ENCODE results near the gene PODXL2. TPM values are rescaled to one million over a fixed set of nuclear protein-coding genes. Genes with fewer than 3 reads are reported as not detected.
A peak's percentile ranks its signal among the peaks of the same experiment; 100 is the strongest.

Gene PODXL2
- total RNA-seq, 2 donors from 2014 or later: 4.8 to 5.5 TPM

DNA sequence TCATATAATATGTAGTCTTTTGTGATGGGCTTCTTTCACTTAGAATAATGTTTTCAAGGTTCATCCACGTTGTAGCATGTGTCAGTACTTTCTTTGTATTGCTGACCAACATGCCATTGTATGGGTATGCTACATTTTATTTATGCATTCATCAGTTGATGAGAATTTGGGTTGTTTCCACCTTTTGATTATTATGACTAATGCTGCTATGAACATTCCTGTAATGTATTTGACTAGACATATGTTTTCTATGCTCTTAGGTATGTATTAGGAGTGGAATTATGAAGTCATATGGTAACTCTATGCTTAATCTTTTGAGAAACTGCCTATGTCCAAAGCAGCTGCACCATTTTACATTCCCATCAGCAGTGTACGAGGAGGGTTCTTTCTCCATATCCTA lies 3.2 kb upstream of the PODXL2 start:
- no peak overlapping the region for H3K4me3 Mint-ChIP-seq
- peaks cover 13% of the 10 kb centered on the region for H3K27me3 Mint-ChIP-seq
- H3K27ac Mint-ChIP-seq: no peak overlapping the region
- H3K36me3 Mint-ChIP-seq (ENCODE audit: low read depth): peaks cover 6% of the 10 kb centered on the region
- DNase-seq (no peak), ATAC-seq (no peak)
- H3K4me1 Mint-ChIP-seq: peaks cover 31% of the 10 kb centered on the region
- H3K9me3 ChIP-seq (ENCODE audit: control insufficient read depth, low read length, poor library complexity, severe bottlenecking): no peaks in the 10 kb centered on the region

DNA sequence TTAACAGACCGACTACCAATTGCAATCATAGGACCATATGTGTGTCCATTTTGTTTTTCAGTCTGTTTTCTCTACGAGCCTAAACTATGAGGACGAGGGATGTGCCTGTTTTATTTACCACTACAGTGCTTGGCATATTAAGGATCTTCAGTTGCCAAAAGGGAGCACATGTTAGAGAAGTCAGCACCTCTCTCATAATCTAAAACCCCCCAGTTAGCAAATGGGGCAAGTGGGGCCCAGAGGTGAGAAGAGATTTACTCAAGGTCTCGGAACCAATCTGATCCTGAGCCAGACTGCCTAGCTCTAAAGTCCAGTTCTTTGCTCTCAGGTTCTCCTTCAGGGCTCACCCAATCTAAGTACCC lies 578 bp upstream of the PODXL2 start:
- H3K4me1 Mint-ChIP-seq: peaks cover 37% of the 10 kb centered on the region
- DNase-seq (no peak), ATAC-seq (no peak)
- H3K36me3 Mint-ChIP-seq (ENCODE audit: low read depth): peaks cover 6% of the 10 kb centered on the region
- H3K27me3 Mint-ChIP-seq: peaks cover 28% of the 10 kb centered on the region
- H3K4me3 Mint-ChIP-seq: peak overlapping the region; percentile 90
- H3K9me3 ChIP-seq (ENCODE audit: control insufficient read depth, low read length, poor library complexity, severe bottlenecking): no peaks in the 10 kb centered on the region
- H3K27ac Mint-ChIP-seq: no peak overlapping the region

DNA sequence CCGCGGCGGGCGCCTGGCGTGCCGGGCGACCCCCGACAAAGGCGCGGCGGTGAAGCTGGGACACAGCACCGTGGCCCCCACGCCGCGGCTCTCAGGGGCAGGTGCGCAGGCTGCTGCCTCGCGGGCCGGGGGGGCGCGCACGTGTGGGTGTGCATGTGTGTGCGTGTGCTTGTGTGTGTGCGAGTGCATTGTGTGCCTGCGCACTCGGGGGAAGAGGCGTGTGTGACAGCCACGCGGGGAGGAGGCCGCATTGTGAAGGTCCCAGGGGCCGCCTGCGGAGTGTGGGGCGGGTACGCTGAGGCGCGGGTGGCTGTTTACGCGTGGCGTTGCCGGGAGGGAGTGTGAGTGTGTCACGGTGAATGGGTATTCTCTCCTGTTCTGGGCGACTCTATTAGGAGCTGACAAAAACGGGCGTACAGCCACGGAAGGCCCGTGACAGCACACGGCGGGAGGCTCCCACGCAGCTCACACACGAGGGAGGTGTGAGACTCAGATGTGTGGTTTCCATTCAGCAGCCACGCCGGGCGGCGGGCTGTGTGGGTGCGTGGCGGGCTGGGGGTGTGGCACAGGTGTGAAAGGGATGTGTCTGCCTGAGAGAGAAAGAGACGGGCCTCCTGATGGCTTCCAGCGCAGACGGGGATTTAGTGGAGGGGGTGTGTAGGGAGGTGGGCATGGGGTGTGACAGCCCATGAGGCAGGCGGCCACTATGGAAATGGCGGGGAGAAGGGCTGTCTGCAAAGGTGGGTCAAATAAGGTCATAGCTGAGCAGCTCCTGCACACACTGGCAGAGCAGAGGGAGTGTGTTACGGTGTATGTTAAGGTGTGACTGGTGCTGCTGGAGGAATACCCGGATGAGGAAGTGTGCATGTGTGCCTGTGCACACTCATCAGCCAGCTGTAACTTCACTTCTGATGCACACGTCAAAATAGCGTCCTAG lies 750 bp downstream of the PODXL2 start:
- peak; percentile 61 for ATAC-seq
- Mint-ChIP-seq H3K36me3 (ENCODE audit: low read depth) (peaks cover 8% of the 10 kb centered on the region), H3K27ac (peak overlapping the region; percentile 88), H3K4me3 (peak overlapping the region; percentile 94), H3K27me3 (peaks cover 34% of the 10 kb centered on the region), H3K4me1 (peaks cover 40% of the 10 kb centered on the region)
- peak in 1 of 3 donors; percentile 12 for DNase-seq
- no peaks in the 10 kb centered on the region for H3K9me3 ChIP-seq (ENCODE audit: control insufficient read depth, low read length, poor library complexity, severe bottlenecking)

DNA sequence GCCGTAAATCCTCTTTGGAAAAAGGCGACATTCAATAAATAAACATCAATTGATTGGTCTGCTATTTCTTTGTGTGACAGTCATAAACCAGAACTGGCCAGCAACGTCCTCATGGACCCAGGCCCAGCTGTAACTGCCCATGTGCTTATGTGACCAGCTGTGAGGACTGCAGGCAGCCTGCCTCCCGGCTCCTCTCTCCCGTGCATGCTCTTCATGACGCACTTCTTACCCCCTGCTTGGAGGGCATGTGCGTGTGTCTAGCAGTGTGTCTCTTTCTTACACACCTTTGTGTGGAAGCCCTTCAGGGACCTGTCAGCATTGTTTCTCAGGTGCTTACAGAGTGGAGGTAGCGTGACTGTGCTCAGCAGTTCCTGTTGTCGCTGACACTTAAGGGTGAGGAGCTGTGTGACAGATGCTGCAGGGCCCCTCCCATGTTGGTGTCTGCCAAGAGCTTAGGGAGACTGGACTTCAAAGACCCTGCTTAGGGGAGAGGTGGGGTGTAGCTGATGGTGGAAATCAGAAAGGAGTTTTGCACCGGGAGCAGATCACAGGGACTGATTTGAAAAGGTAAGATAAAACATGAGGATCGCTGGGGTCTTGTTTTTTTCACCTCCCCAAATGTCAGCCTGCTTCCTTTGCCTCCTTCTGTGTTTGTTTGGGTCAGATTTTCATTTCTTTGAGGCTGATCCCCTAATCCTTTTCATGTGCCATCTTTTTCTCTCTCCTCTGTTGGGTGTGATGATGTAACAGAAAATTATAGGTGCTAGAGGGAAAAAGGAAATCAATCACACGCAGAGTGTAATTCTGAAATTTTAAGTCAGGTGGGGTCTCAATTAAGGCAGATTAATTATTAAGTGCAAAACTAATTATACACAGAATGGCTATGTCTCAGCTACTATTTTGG lies 2.1 kb downstream of the PODXL2 start:
- Mint-ChIP-seq H3K36me3 (ENCODE audit: low read depth) (peaks cover 8% of the 10 kb centered on the region), H3K27me3 (peaks cover 34% of the 10 kb centered on the region), H3K4me3 (peak overlapping the region; percentile 71)

DNA sequence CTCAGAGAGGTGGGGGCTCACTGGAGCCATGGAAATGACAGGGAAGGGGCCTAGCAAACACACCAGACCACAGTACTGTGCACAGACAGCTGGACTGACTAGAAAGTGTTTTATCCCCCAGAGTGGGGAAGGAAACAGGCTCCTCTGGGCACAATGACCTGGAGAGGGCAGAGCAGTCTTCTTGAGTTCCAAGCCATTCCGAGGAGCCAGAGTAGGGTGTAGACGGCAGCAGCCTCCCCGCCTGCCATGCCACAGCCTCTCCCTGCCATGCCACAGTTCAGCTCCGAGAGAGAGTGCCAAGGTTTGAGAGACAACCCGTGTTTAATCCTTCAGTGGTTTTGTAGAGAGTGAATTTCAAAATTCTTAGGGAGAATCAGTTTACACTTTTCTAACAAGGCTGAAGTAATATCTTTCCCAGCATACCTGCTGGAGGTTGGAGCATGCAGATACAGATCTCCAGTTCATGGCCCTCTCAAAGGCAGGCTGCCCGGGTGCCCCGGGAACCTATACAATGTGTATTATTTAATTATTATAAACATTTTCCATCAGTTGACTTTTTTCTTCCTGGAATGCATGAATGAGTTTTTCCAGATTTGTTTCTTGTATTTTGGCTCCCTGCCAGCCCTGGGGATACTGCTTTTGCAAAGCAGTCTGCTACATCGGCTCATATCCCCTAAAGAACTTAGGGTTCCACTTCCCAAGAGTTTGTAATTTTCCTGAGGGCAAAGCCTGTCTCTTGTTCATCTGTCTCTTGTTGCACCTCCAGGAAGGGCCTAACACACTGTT lies 3.2 kb downstream of the PODXL2 start:
- Mint-ChIP-seq H3K27me3 (peaks cover 34% of the 10 kb centered on the region), H3K36me3 (ENCODE audit: low read depth) (peaks cover 8% of the 10 kb centered on the region), H3K27ac (no peak overlapping the region), H3K4me3 (no peak overlapping the region), H3K4me1 (peaks cover 34% of the 10 kb centered on the region)
- ATAC-seq (no peak), DNase-seq (no peak)
- H3K9me3 ChIP-seq (ENCODE audit: control insufficient read depth, low read length, poor library complexity, severe bottlenecking): no peaks in the 10 kb centered on the region

More for the DNA sequence above, 2.1 kb downstream of the PODXL2 start:
- H3K27ac Mint-ChIP-seq: no peak overlapping the region
- peaks cover 40% of the 10 kb centered on the region for H3K4me1 Mint-ChIP-seq
- no peaks in the 10 kb centered on the region for H3K9me3 ChIP-seq (ENCODE audit: control insufficient read depth, low read length, poor library complexity, severe bottlenecking)
- ATAC-seq (no peak), DNase-seq (no peak)

DNA sequence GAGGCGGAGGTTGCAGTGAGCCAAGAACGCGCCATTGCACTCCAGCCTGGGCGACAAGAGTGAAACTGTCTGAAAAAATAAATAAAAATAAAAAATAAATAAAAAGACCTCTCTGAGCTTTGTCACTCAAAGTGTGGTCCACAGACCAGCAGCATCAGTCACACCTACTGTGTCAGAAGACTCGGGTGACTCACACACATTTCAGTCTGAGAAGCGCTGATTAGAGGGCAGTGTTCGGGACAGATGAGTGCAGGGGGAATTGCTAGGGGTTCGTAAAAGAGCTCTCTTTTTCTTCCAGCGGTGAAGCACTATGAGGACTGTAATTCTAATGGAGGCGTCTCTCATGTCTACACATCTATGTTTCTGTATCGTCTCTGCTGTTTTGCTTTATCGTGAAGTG lies 5.7 kb downstream of the PODXL2 start:
- peaks cover 30% of the 10 kb centered on the region for H3K4me1 Mint-ChIP-seq
- H3K36me3 Mint-ChIP-seq (ENCODE audit: low read depth): peaks cover 8% of the 10 kb centered on the region
- ATAC-seq (no peak), DNase-seq (no peak)
- H3K4me3 Mint-ChIP-seq: no peak overlapping the region
- H3K9me3 ChIP-seq (ENCODE audit: control insufficient read depth, low read length, poor library complexity, severe bottlenecking): no peaks in the 10 kb centered on the region
- H3K27me3 Mint-ChIP-seq: peaks cover 32% of the 10 kb centered on the region
- no peak overlapping the region for H3K27ac Mint-ChIP-seq

DNA sequence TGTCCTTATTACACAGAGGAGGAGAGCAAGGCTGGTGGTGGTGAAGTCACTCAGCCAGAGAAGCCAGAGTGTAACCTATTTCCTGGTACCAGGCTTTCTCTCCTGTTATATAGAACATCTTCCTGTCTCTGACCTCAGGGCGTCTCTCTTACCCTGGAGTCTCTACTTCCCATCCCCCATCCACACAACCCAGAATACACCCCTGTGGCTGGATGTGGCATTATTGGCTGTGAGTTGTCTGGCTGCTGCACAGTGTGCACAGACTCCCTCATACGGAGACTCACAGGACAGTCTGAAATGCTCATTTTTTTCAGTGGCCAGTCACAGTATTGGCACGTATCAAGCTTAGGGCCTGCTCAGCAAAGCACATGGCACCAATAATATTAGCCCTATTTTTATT lies 8.6 kb downstream of the PODXL2 start:
- no peak overlapping the region for H3K4me3 Mint-ChIP-seq
- no peak for DNase-seq
- peak overlapping the region; percentile 51 for H3K27ac Mint-ChIP-seq
- peaks cover 17% of the 10 kb centered on the region for H3K4me1 Mint-ChIP-seq
- peaks cover 2% of the 10 kb centered on the region for H3K36me3 Mint-ChIP-seq (ENCODE audit: low read depth)
- ATAC-seq: peak; percentile 90
- H3K9me3 ChIP-seq (ENCODE audit: control insufficient read depth, low read length, poor library complexity, severe bottlenecking): no peaks in the 10 kb centered on the region
- peaks cover 9% of the 10 kb centered on the region for H3K27me3 Mint-ChIP-seq

DNA sequence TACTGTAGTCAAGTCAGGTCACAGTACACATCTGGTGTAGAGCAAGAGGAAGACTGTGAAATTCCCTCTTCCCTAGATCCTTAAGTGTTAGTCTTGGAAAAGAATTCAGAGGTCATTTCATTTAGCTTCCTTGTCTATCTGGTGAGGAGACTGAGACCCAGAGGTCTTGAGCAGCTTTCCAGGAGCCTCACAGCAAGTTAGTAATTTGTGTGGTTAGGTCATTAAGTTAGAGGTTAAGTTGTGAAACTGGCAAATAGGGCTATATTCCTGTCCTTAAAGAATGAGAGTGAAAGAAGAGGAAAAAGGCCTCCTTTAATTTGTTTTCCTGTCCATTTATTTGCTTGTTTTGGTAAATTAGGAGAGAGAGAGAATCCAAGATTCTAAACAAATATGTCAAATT lies 9.0 kb downstream of the PODXL2 start:
- H3K9me3 ChIP-seq (ENCODE audit: control insufficient read depth, low read length, poor library complexity, severe bottlenecking): no peaks in the 10 kb centered on the region
- no peak overlapping the region for H3K4me3 Mint-ChIP-seq
- ATAC-seq: no peak
- H3K36me3 Mint-ChIP-seq (ENCODE audit: low read depth): peaks cover 2% of the 10 kb centered on the region
- H3K27me3 Mint-ChIP-seq: peaks cover 9% of the 10 kb centered on the region
- peaks cover 17% of the 10 kb centered on the region for H3K4me1 Mint-ChIP-seq
- peak overlapping the region; percentile 51 for H3K27ac Mint-ChIP-seq
- DNase-seq: no peak

DNA sequence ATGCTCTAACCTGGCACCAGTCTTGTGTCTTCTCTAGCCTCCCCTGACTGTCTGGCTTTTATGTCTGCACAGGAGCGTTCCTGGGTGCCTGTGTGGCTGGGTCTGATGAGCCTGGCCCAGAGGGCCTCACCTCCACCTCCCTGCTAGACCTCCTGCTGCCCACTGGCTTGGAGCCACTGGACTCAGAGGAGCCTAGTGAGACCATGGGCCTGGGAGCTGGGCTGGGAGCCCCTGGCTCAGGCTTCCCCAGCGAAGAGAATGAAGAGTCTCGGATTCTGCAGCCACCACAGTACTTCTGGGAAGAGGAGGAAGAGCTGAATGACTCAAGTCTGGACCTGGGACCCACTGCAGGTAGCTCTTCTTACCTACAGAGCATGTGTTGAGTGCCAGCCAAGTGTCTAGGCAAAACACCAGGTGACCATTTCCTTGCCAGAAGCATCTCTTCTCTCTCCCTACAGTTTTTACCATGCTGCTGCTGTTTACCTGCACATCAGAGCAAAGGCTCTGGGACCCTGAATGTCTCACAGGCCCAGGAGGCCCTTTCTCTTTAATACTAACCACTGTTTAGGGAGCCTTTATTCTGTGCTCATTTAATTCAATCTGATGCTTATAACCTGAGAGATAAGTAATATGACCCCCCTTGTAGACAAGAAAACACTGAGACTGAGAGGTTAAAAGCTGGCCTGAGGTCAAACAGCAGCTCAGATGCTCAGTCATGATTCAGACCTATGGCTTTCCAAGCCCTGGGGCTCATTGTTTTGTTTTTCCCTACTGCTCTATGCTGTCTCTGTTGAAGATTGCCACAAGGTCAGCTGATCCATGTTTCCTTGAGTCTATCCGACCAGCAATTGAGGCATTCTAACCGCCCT lies 10.4 kb downstream of the PODXL2 start:
- Mint-ChIP-seq H3K4me3 (no peak overlapping the region), H3K36me3 (ENCODE audit: low read depth) (no peaks in the 10 kb centered on the region), H3K27ac (no peak overlapping the region), H3K4me1 (peaks cover 15% of the 10 kb centered on the region), H3K27me3 (no peaks in the 10 kb centered on the region)
- no peaks in the 10 kb centered on the region for H3K9me3 ChIP-seq (ENCODE audit: control insufficient read depth, low read length, poor library complexity, severe bottlenecking)
- DNase-seq (no peak), ATAC-seq (no peak)

DNA sequence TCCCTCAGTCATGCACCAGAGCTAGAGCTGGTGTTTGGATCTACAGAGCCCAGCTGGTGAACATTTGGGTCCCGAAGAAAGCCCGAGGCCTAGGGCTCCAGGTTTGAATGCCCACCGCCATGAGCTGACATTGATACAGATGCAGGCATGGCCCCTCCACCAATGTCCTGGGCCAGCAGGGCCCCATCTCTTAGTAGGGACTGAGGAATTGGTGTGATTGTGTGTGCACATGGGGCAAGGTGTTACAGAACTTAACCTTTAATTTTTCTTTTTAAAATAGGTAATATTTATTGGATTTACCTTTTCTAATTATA lies 11.0 kb downstream of the PODXL2 start:
- Mint-ChIP-seq H3K36me3 (ENCODE audit: low read depth) (peaks cover 3% of the 10 kb centered on the region), H3K27me3 (no peaks in the 10 kb centered on the region), H3K4me3 (no peak overlapping the region), H3K4me1 (peaks cover 15% of the 10 kb centered on the region), H3K27ac (no peak overlapping the region)
- DNase-seq (no peak), ATAC-seq (no peak)
- H3K9me3 ChIP-seq (ENCODE audit: control insufficient read depth, low read length, poor library complexity, severe bottlenecking): no peaks in the 10 kb centered on the region

DNA sequence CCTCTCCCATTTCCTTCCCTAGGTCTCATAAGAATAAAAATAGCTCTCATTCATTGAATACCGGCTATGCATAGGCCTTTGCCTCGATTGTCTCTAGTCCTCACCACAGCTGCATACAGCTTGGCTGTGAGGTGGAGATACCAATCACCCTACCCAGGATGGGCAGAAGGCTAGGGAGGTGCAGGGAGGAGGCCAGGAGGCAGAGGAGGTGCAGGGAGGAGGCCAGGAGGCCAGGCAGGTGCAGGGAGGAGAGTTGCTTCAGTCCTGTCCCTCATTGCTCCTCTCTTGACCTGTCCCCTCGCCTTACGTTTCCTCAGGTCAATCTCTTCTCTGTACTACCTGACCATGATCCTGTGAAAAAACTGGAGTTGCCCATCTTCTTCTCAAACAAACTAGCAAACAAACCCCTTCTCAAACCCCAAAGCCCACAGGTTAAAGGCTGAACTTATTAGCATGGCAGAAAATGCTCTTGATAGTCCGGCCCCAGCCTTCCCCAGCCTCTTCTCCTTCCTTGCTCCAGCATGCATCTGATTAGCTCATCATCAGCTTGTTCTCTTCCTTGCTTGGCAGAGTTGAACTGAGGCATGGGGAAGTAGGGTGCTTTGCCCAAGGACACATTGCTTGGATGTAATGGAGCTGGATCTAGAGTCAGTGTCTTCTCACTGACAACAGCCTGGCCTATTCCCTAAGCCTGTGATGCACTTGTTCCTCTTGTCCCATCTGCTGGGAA lies 15.8 kb downstream of the PODXL2 start:
- DNase-seq (no peak), ATAC-seq (no peak)
- no peak overlapping the region for H3K4me3 Mint-ChIP-seq
- H3K36me3 Mint-ChIP-seq (ENCODE audit: low read depth): peaks cover 3% of the 10 kb centered on the region
- H3K4me1 Mint-ChIP-seq: peaks cover 2% of the 10 kb centered on the region
- H3K27me3 Mint-ChIP-seq: no peaks in the 10 kb centered on the region
- no peak overlapping the region for H3K27ac Mint-ChIP-seq
- no peaks in the 10 kb centered on the region for H3K9me3 ChIP-seq (ENCODE audit: control insufficient read depth, low read length, poor library complexity, severe bottlenecking)
